ENCODE results near the gene OR2G3.

- no peak for TF ChIP-seq ATF3 (IDR thresholded peaks at IDR 0.05; ENCODE audit: insufficient read depth, low read depth, low read length)
- TF ChIP-seq SIRT6 (IDR thresholded peaks at IDR 0.05; ENCODE audit: low read length): no peak
- TF ChIP-seq CTCF (IDR thresholded peaks at IDR 0.05; ENCODE audit: control extremely low read depth in 1 of 3, insufficient read depth in 1 of 3, low read depth in 1 of 3, low read length in 3 of 3): no peak
- no peak for TF ChIP-seq RBBP5 (IDR thresholded peaks at IDR 0.05; ENCODE audit: borderline replicate concordance, low read depth, low read length)
- TF ChIP-seq ZNF274 (IDR thresholded peaks at IDR 0.05; ENCODE audit: borderline replicate concordance, extremely low read depth, low read length): no peak
- TF ChIP-seq EZH2 (IDR thresholded peaks at IDR 0.05; ENCODE audit: low read depth, low read length, severe bottlenecking): no peak
- TF ChIP-seq KDM1A (IDR thresholded peaks at IDR 0.05; ENCODE audit: borderline replicate concordance, low read length): no peak
- no peak for TF ChIP-seq EP300 (IDR thresholded peaks at IDR 0.05; ENCODE audit: borderline replicate concordance in 1 of 2, low read depth in 2 of 2, low read length in 2 of 2)
- TF ChIP-seq POLR2AphosphoS5 (IDR thresholded peaks at IDR 0.05; ENCODE audit: low read depth, low read length): no peak
- TF ChIP-seq E2F6 (IDR thresholded peaks at IDR 0.05): no peak
Measured at GRCh38 chr1:247574664-247575063, 30.7 kb upstream of the OR2G3 start.

Data from H1 (cell line).